ENCODE results near the gene KCNIP3.

The KCNIP3 gene

GRCh38 chr2:95361216-95361980, 64.3 kb downstream of the KCNIP3 start:
- Histone ChIP-seq H3K4me3 (ENCODE audit: insufficient read depth, low read depth, low read length, poor library complexity, severe bottlenecking) (no peak overlapping the region), H3K27ac (ENCODE audit: insufficient read depth, low read length, poor library complexity, severe bottlenecking) (no peak overlapping the region), H3K9me3 (ENCODE audit: control insufficient read depth, low read length) (no peaks in the 10 kb centered on the region)

GRCh38 chr2:95362486-95362885, 65.3 kb downstream of the KCNIP3 start:
- no peak overlapping the region for H3K4me3 ChIP-seq (ENCODE audit: insufficient read depth, low read depth, low read length, poor library complexity, severe bottlenecking)
- no peaks in the 10 kb centered on the region for H3K27me3 ChIP-seq (replicated peaks; ENCODE audit: control insufficient read depth, insufficient read depth, low read length, poor library complexity, severe bottlenecking)
- DNase-seq = no peak
- no peak overlapping the region for H3K27ac ChIP-seq (ENCODE audit: insufficient read depth, low read length, poor library complexity, severe bottlenecking)
- H3K9me3 ChIP-seq (ENCODE audit: control insufficient read depth, low read length) = no peaks in the 10 kb centered on the region
- H3K4me1 ChIP-seq (ENCODE audit: control insufficient read depth, insufficient read depth, low read length, poor library complexity, severe bottlenecking) = no peaks in the 10 kb centered on the region
- H3K36me3 ChIP-seq (ENCODE audit: control insufficient read depth, insufficient read depth, low read length) = no peaks in the 10 kb centered on the region

More at GRCh38 chr2:95361216-95361980, 64.3 kb downstream of the KCNIP3 start:
- H3K36me3 ChIP-seq (ENCODE audit: control insufficient read depth, insufficient read depth, low read length) = no peaks in the 10 kb centered on the region
- no peaks in the 10 kb centered on the region for H3K4me1 ChIP-seq (ENCODE audit: control insufficient read depth, insufficient read depth, low read length, poor library complexity, severe bottlenecking)
- H3K27me3 ChIP-seq (replicated peaks; ENCODE audit: control insufficient read depth, insufficient read depth, low read length, poor library complexity, severe bottlenecking) = no peaks in the 10 kb centered on the region
- DNase-seq = no peak

GRCh38 chr2:95366514-95366913, 69.4 kb downstream of the KCNIP3 start:
- H3K27me3 ChIP-seq (replicated peaks; ENCODE audit: control insufficient read depth, insufficient read depth, low read length, poor library complexity, severe bottlenecking) = no peaks in the 10 kb centered on the region
- H3K36me3 ChIP-seq (ENCODE audit: control insufficient read depth, insufficient read depth, low read length) = no peaks in the 10 kb centered on the region
- H3K4me1 ChIP-seq (ENCODE audit: control insufficient read depth, insufficient read depth, low read length, poor library complexity, severe bottlenecking) = no peaks in the 10 kb centered on the region
- H3K9me3 ChIP-seq (ENCODE audit: control insufficient read depth, low read length) = no peaks in the 10 kb centered on the region
- H3K4me3 ChIP-seq (ENCODE audit: insufficient read depth, low read depth, low read length, poor library complexity, severe bottlenecking) = no peak overlapping the region
- H3K27ac ChIP-seq (ENCODE audit: insufficient read depth, low read length, poor library complexity, severe bottlenecking) = no peak overlapping the region
- no peak for DNase-seq

- H3K36me3 ChIP-seq (ENCODE audit: control insufficient read depth, insufficient read depth, low read length) = no peaks in the 10 kb centered on the region
- no peaks in the 10 kb centered on the region for H3K9me3 ChIP-seq (ENCODE audit: control insufficient read depth, low read length)
- no peak for DNase-seq
- no peak overlapping the region for H3K27ac ChIP-seq (ENCODE audit: insufficient read depth, low read length, poor library complexity, severe bottlenecking)
- peaks cover 5% of the 10 kb centered on the region for H3K4me1 ChIP-seq (ENCODE audit: control insufficient read depth, insufficient read depth, low read length, poor library complexity, severe bottlenecking)
- H3K4me3 ChIP-seq (ENCODE audit: insufficient read depth, low read depth, low read length, poor library complexity, severe bottlenecking) = no peak overlapping the region
- H3K27me3 ChIP-seq (replicated peaks; ENCODE audit: control insufficient read depth, insufficient read depth, low read length, poor library complexity, severe bottlenecking) = no peaks in the 10 kb centered on the region
These were observed 75.2 kb downstream of the KCNIP3 start for GRCh38 chr2:95372216-95372829.

GRCh38 chr2:95372845-95373244, 75.7 kb downstream of the KCNIP3 start:
- no peaks in the 10 kb centered on the region for H3K27me3 ChIP-seq (replicated peaks; ENCODE audit: control insufficient read depth, insufficient read depth, low read length, poor library complexity, severe bottlenecking)
- no peak for DNase-seq
- H3K36me3 ChIP-seq (ENCODE audit: control insufficient read depth, insufficient read depth, low read length) = no peaks in the 10 kb centered on the region
- peaks cover 5% of the 10 kb centered on the region for H3K4me1 ChIP-seq (ENCODE audit: control insufficient read depth, insufficient read depth, low read length, poor library complexity, severe bottlenecking)
- H3K27ac ChIP-seq (ENCODE audit: insufficient read depth, low read length, poor library complexity, severe bottlenecking) = no peak overlapping the region
- no peaks in the 10 kb centered on the region for H3K9me3 ChIP-seq (ENCODE audit: control insufficient read depth, low read length)
- H3K4me3 ChIP-seq (ENCODE audit: insufficient read depth, low read depth, low read length, poor library complexity, severe bottlenecking) = no peak overlapping the region

- H3K9me3 ChIP-seq (ENCODE audit: control insufficient read depth, low read length) = no peaks in the 10 kb centered on the region
- no peak overlapping the region for H3K4me3 ChIP-seq (ENCODE audit: insufficient read depth, low read depth, low read length, poor library complexity, severe bottlenecking)
- no peak for DNase-seq
- H3K4me1 ChIP-seq (ENCODE audit: control insufficient read depth, insufficient read depth, low read length, poor library complexity, severe bottlenecking) = peaks cover 5% of the 10 kb centered on the region
- no peak overlapping the region for H3K27ac ChIP-seq (ENCODE audit: insufficient read depth, low read length, poor library complexity, severe bottlenecking)
- no peaks in the 10 kb centered on the region for H3K27me3 ChIP-seq (replicated peaks; ENCODE audit: control insufficient read depth, insufficient read depth, low read length, poor library complexity, severe bottlenecking)
- H3K36me3 ChIP-seq (ENCODE audit: control insufficient read depth, insufficient read depth, low read length) = no peaks in the 10 kb centered on the region
These were observed 76.9 kb downstream of the KCNIP3 start for GRCh38 chr2:95374029-95374428.

- no peak overlapping the region for H3K27ac ChIP-seq (ENCODE audit: insufficient read depth, low read length, poor library complexity, severe bottlenecking)
- no peaks in the 10 kb centered on the region for H3K36me3 ChIP-seq (ENCODE audit: control insufficient read depth, insufficient read depth, low read length)
- no peaks in the 10 kb centered on the region for H3K9me3 ChIP-seq (ENCODE audit: control insufficient read depth, low read length)
- no peaks in the 10 kb centered on the region for H3K27me3 ChIP-seq (replicated peaks; ENCODE audit: control insufficient read depth, insufficient read depth, low read length, poor library complexity, severe bottlenecking)
- DNase-seq = no peak
- no peak overlapping the region for H3K4me3 ChIP-seq (ENCODE audit: insufficient read depth, low read depth, low read length, poor library complexity, severe bottlenecking)
- H3K4me1 ChIP-seq (ENCODE audit: control insufficient read depth, insufficient read depth, low read length, poor library complexity, severe bottlenecking) = peaks cover 5% of the 10 kb centered on the region
These were observed 77.3 kb downstream of the KCNIP3 start for GRCh38 chr2:95374451-95374920.

- no peak for DNase-seq
- no peaks in the 10 kb centered on the region for H3K27me3 ChIP-seq (replicated peaks; ENCODE audit: control insufficient read depth, insufficient read depth, low read length, poor library complexity, severe bottlenecking)
- no peak overlapping the region for H3K27ac ChIP-seq (ENCODE audit: insufficient read depth, low read length, poor library complexity, severe bottlenecking)
- H3K36me3 ChIP-seq (ENCODE audit: control insufficient read depth, insufficient read depth, low read length) = no peaks in the 10 kb centered on the region
- H3K4me3 ChIP-seq (ENCODE audit: insufficient read depth, low read depth, low read length, poor library complexity, severe bottlenecking) = no peak overlapping the region
- H3K4me1 ChIP-seq (ENCODE audit: control insufficient read depth, insufficient read depth, low read length, poor library complexity, severe bottlenecking) = peaks cover 5% of the 10 kb centered on the region
- no peaks in the 10 kb centered on the region for H3K9me3 ChIP-seq (ENCODE audit: control insufficient read depth, low read length)
These were observed 77.8 kb downstream of the KCNIP3 start for GRCh38 chr2:95374921-95375471.

- no peak for DNase-seq
- Histone ChIP-seq H3K9me3 (ENCODE audit: control insufficient read depth, low read length) (no peaks in the 10 kb centered on the region), H3K36me3 (ENCODE audit: control insufficient read depth, insufficient read depth, low read length) (no peaks in the 10 kb centered on the region), H3K27me3 (replicated peaks; ENCODE audit: control insufficient read depth, insufficient read depth, low read length, poor library complexity, severe bottlenecking) (no peaks in the 10 kb centered on the region), H3K27ac (ENCODE audit: insufficient read depth, low read length, poor library complexity, severe bottlenecking) (no peak overlapping the region), H3K4me1 (ENCODE audit: control insufficient read depth, insufficient read depth, low read length, poor library complexity, severe bottlenecking) (peaks cover 5% of the 10 kb centered on the region), H3K4me3 (ENCODE audit: insufficient read depth, low read depth, low read length, poor library complexity, severe bottlenecking) (no peak overlapping the region)
These were observed 78.5 kb downstream of the KCNIP3 start for GRCh38 chr2:95375532-95376150.
